SK-N-SH treated with all-trans-retinoic acid at 6 μM for 48 hours (cell line): ENCODE data around the gene PIGC.

Source experiments
- ESRRG ChIP-seq: fragments of 250-450 bp; sonication (Bioruptor Pico); IDR thresholded peaks from 2 replicates; pipeline ENCODE4 v1.6.1; 2021; ENCODE audit warnings: mild to moderate bottlenecking
- PATZ1 ChIP-seq: fragments of 250-450 bp; sonication (Bioruptor Pico); IDR thresholded peaks from 2 replicates; pipeline ENCODE4 v1.8.0; 2020; ENCODE audit warnings: mild to moderate bottlenecking, moderate library complexity, borderline replicate concordance

- TF ChIP-seq PATZ1 (CRISPR knock-in tag) (no peak), ESRRG (CRISPR knock-in tag) (no peak)
These were observed 12.1 kb downstream of the PIGC start for GRCh38 chr1:172431721-172432192.
